SK-N-MC (cell line): ENCODE data around the gene CDRT4.

Experiments
- DNase-seq: peaks from one replicate; pipeline ENCODE4 v3.0.0-alpha.2; 2011; ENCODE audit warnings: low read depth, low spot score
- H3K27ac ChIP-seq: fragments of 200-600 bp; sonication (generic); 2 replicates; pipeline ENCODE4 v1.5.1; 2016; ENCODE audit warnings: mixed run types
- H3K36me3 ChIP-seq: fragments of 200-600 bp; sonication (generic); 2 replicates; pipeline ENCODE4 v1.6.1; 2017; ENCODE audit warnings: antibody characterized with exemption, low read length, mixed read lengths; ENCODE audit not compliant: insufficient read depth
- H3K4me3 ChIP-seq: fragments of 200-600 bp; sonication (generic); 2 replicates; pipeline ENCODE4 v1.5.1; 2016
- H3K9ac ChIP-seq: fragments of 200-600 bp; sonication (generic); 2 replicates; pipeline ENCODE4 v1.8.0; 2017; ENCODE audit warnings: mixed run types, mixed read lengths; ENCODE audit not compliant: insufficient read length
- H3K9me3 ChIP-seq: fragments of 200-600 bp; sonication (generic); 2 replicates; pipeline ENCODE4 v1.6.1; 2017; ENCODE audit warnings: low read depth, mild to moderate bottlenecking, antibody characterized with exemption, low read length, moderate library complexity, mixed read lengths
- EZH2 ChIP-seq: fragments of 200-600 bp; sonication (generic); IDR thresholded peaks from one replicate; pipeline ENCODE4 v1.6.1; 2017; ENCODE audit warnings: antibody characterized with exemption
- FOXP2 ChIP-seq: optimal IDR thresholded peaks from 2 replicates; pipeline ENCODE3; 2011; ENCODE audit warnings: mild to moderate bottlenecking, moderate library complexity; ENCODE audit not compliant: insufficient read depth; ENCODE audit errors: extremely low read length, control extremely low read depth
- POLR2AphosphoS5 ChIP-seq: IDR thresholded peaks from 2 replicates; pipeline ENCODE4 v1.6.1; 2012; ENCODE audit warnings: mild to moderate bottlenecking, low read depth, low read length, borderline replicate concordance

Gene CDRT4

DNA sequence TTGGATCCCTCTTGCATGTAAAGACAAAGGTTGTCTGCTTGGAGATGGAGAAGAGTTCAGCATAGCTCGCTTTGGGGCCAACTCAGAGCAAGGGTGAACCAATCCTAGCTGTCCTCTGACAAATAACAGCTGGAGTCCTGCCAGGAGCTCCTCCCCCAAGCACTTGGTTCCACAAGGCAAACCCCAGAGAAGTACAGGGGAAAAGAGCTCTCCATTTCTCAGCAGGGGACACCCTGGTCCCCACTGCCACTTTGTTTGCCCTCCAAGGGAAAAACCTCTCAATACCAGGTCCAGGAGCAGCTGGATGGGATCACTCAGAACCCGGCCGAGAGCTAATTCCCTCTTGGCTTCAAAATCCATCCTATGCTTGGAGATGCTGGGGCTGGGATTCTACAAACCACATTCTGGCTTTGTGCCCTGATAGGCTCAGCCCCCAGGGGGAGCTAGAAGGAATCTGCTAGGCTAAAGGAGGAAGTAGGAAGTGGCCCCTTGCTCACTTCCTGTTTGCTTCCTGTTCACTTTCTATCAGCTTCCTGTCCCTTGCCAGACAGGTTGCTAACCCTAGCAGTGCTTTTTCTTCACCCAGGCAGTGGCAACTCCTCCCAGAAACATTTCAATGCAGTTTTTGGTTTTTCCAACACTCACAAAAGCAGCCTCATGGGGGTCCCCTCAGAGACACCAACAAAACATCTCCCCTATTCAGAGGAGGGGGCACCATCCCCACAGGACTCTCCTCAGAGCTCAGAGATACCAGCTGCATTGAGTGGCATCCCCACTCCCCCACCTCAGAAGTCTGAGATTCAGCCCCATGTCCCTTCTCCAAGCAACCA, 30.7 kb downstream of the CDRT4 start:
- Histone ChIP-seq H3K27ac (no peak overlapping the region), H3K4me3 (no peak overlapping the region), H3K9me3 (no peaks in the 10 kb centered on the region), H3K36me3 (no peaks in the 10 kb centered on the region), H3K9ac (no peak overlapping the region)
- DNase-seq, result no peak
- TF ChIP-seq FOXP2 (no peak), POLR2AphosphoS5 (no peak), EZH2 (no peak)

GRCh38 chr17:15434956-15435355, 32.5 kb downstream of the CDRT4 start:
- Histone ChIP-seq H3K4me3 (no peak overlapping the region), H3K9ac (no peak overlapping the region), H3K9me3 (no peaks in the 10 kb centered on the region), H3K36me3 (no peaks in the 10 kb centered on the region), H3K27ac (no peak overlapping the region)
- DNase-seq, result no peak
- TF ChIP-seq POLR2AphosphoS5, result no peak
- TF ChIP-seq FOXP2, result no peak
- TF ChIP-seq EZH2, result no peak

DNA sequence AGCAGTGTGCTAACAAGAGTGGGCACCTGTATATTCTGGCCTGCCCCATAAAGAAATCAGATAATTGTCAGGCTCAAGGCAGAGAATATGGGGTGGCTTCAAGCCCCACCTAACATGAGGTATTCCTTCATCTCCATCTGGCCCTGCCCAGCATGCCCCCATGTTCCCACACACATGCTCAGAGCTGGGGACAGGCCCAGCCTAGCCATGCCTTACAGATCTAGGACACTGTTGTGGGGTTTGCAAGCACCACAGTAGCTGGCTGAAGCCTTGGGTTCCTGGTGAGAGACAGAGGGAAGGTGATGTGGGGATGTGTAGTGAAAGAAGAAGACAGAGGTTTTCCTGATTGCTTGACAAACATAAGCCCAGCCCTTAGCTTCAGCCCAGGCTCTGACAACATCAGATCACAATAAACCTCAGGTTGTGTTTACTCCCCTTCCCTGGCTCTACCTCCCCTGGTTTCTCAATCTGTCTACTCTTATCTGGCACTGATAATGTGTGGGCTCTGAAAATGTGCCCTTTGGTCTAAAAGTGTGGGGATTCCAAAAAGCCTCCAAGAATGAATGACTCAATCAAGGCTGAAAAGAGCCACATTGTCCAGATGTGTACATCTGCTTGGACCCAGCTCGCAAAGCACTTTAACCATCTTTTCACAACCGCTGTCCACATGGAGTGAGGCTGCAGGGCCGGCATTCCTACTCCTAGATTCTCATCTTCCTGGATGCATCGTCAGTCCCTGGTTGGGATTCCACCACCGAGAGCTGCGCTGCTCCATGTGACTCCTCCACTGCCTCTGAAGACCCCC, 34.4 kb downstream of the CDRT4 start:
- H3K9me3 ChIP-seq, result no peaks in the 10 kb centered on the region
- no peak for DNase-seq
- no peak overlapping the region for H3K27ac ChIP-seq
- H3K4me3 ChIP-seq, result no peak overlapping the region
- no peak for TF ChIP-seq FOXP2
- no peak for TF ChIP-seq EZH2
- TF ChIP-seq POLR2AphosphoS5, result no peak
- no peaks in the 10 kb centered on the region for H3K36me3 ChIP-seq
- H3K9ac ChIP-seq, result no peak overlapping the region

GRCh38 chr17:15431766-15432165, 35.7 kb downstream of the CDRT4 start:
- TF ChIP-seq POLR2AphosphoS5 (no peak), FOXP2 (no peak), EZH2 (no peak)

DNA sequence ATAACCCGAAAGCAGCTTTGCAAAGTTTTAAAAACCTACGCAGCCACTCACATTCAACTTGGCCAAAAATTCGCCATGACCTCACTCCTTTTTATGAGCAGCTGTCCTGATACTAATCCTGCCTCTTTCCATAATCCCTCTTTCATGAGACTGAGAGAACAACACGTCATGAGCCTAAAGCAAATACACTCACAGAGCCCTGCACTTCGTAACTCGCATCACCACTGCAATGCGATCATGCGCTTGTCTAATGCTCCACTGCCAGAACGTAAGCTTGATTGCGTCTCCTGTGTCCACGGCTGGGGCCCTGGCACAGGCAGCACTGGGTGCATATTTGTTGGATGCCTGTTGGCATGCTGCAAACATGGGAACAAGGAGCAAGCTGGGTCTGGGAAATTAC, 36.2 kb downstream of the CDRT4 start:
- no peak for DNase-seq
- Histone ChIP-seq H3K4me3 (no peak overlapping the region), H3K9me3 (no peaks in the 10 kb centered on the region), H3K9ac (no peak overlapping the region), H3K36me3 (no peaks in the 10 kb centered on the region), H3K27ac (no peak overlapping the region)
- no peak for TF ChIP-seq FOXP2
- no peak for TF ChIP-seq POLR2AphosphoS5
- no peak for TF ChIP-seq EZH2

More at GRCh38 chr17:15431766-15432165, 35.7 kb downstream of the CDRT4 start:
- DNase-seq, result no peak
- Histone ChIP-seq H3K9ac (no peak overlapping the region), H3K4me3 (no peak overlapping the region), H3K9me3 (no peaks in the 10 kb centered on the region), H3K27ac (no peak overlapping the region), H3K36me3 (no peaks in the 10 kb centered on the region)

GRCh38 chr17:15424521-15424920, 42.9 kb downstream of the CDRT4 start:
- H3K36me3 ChIP-seq, result no peaks in the 10 kb centered on the region
- no peak overlapping the region for H3K9ac ChIP-seq
- H3K9me3 ChIP-seq, result no peaks in the 10 kb centered on the region
- DNase-seq, result no peak
- H3K4me3 ChIP-seq, result no peak overlapping the region
- TF ChIP-seq EZH2 (no peak), POLR2AphosphoS5 (no peak)
- H3K27ac ChIP-seq, result no peak overlapping the region

DNA sequence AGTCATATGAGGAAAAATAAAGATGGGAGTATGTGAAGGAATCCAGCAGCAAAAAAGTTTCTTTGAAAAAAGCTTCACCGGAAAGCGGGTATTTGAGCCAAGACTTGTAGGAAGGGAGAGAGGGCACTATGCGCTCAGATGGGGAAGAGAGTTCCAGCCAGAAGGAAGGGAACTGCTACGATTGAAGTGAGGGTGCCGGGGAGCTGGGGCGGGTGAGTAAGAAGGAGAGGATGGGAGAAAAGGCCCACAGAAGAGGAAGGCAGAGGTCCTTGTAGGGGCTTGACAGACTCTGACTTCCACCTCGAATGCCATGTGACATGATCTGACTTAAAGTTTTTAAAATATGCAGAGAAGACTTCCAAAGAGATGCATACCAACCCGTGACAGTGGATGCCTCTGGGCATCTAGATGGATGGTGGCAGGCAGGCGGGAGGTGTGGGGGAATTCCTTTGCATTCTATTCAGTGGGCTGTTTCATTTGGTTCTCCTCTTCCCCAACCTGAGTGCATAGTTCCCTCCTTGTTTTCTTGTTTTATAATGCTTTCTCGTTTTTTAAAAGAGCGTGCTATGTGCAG, 44.9 kb downstream of the CDRT4 start:
- Histone ChIP-seq H3K9me3 (no peaks in the 10 kb centered on the region), H3K4me3 (no peak overlapping the region), H3K9ac (no peak overlapping the region), H3K36me3 (no peaks in the 10 kb centered on the region), H3K27ac (no peak overlapping the region)
- DNase-seq, result no peak
- no peak for TF ChIP-seq POLR2AphosphoS5
- no peak for TF ChIP-seq EZH2
- no peak for TF ChIP-seq FOXP2

DNA sequence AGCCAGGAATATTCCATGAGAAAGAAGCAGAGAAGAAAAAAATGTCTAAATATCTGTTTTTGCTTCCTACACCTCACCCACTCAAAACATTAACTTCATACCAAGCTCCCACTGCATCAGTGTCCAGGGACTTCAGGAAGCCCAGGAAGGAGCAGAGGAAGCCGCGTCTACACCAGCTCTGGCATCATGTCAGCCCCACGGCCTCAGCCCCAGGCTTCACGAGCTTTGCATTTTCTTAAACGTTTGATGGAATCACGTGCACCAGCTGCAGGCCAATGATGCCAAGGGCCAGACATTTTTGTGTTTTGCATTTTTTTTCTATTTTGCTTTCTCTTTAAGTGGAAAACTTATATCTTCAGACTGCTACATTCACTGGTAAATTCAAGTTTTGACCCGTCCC, 48.6 kb downstream of the CDRT4 start:
- Histone ChIP-seq H3K9me3 (no peaks in the 10 kb centered on the region), H3K36me3 (no peaks in the 10 kb centered on the region), H3K27ac (no peak overlapping the region), H3K4me3 (no peak overlapping the region), H3K9ac (no peak overlapping the region)
- TF ChIP-seq EZH2 (no peak), FOXP2 (no peak), POLR2AphosphoS5 (no peak)
- no peak for DNase-seq
